T-helper 1 cell treated with Interleukin-12 subunit alpha and Interleukin-12 subunit beta and Interleukin-4 antibody, amounts not matched to agents 30 μg/mL and 1 μg/mL, for 36 hours (primary cell): ENCODE results near the gene PRKN.

Experiments
- H3K27ac Mint-ChIP-seq: one replicate; pipeline ENCODE4 v1.8.0; 2021; ENCODE audit warnings: mild to moderate bottlenecking, mixed read lengths
- H3K27me3 Mint-ChIP-seq: one replicate; pipeline ENCODE4 v1.8.0; 2021; ENCODE audit warnings: low read depth, mixed read lengths
- H3K36me3 Mint-ChIP-seq: one replicate; pipeline ENCODE4 v1.8.0; 2021; ENCODE audit warnings: low read depth, mixed read lengths
- H3K4me1 Mint-ChIP-seq: one replicate; pipeline ENCODE4 v1.8.0; 2021; ENCODE audit warnings: low read depth, mixed read lengths
- H3K4me3 Mint-ChIP-seq: one replicate; pipeline ENCODE4 v1.8.0; 2021; ENCODE audit warnings: mild to moderate bottlenecking, moderate library complexity, mixed read lengths
- H3K9me3 Mint-ChIP-seq: one replicate; pipeline ENCODE4 v1.8.0; 2021; ENCODE audit warnings: mixed read lengths

Gene PRKN

GRCh38 chr6:162675503-162675902 lies 52.1 kb downstream of the PRKN start:
- no peak overlapping the region for H3K27ac Mint-ChIP-seq
- no peaks in the 10 kb centered on the region for H3K36me3 Mint-ChIP-seq
- no peaks in the 10 kb centered on the region for H3K27me3 Mint-ChIP-seq
- H3K4me3 Mint-ChIP-seq, result no peak overlapping the region
- no peaks in the 10 kb centered on the region for H3K9me3 Mint-ChIP-seq
- H3K4me1 Mint-ChIP-seq, result no peaks in the 10 kb centered on the region

DNA sequence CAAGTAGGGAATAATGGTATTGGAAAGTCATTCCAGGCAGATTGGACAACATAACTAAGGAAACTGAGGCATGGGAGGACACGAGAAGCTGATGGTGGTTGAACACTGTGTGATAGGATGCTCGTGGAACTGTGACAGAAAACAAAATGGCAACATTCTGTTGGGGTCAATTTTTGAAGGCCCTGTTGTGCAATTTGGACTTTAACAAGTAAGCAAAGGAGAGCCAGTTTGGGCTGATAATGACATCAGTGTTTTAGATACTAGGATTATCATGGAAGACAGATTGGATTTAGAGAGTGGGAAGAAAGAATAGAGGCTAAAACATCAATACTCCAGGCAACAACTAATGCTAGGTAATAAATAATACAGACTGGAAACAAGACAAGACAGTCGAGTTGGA lies 53.1 kb downstream of the PRKN start:
- Mint-ChIP-seq H3K27ac (no peak overlapping the region), H3K27me3 (no peaks in the 10 kb centered on the region), H3K4me3 (no peak overlapping the region), H3K4me1 (no peaks in the 10 kb centered on the region), H3K9me3 (no peaks in the 10 kb centered on the region), H3K36me3 (no peaks in the 10 kb centered on the region)

DNA sequence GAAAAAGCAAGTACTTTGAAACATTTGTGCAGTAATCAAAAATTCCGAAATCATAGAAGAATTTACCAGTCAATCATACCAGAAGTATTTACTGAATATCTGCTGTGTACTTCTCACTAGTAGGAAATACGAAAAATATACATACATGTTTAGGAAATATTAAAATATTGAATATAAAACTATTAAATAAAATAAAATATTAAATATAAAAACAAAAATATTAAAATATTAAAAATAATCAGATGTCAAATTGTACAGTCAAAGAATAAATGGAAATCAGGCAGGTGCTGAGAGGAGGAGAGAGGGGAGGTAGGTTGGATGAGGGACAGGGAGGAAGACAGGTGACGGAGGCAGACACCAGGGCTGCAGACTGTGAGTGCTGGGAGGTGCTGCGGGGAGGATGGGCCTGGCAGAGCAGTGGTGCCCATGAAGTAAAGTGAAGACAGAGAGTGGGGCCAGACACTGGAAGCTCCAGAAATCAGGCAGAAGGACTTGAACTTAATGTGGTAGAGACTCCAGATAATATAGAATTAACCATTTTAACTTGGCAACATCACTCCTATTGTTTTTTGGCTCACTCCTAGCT lies 55.9 kb downstream of the PRKN start:
- Mint-ChIP-seq H3K27ac (no peak overlapping the region), H3K4me1 (no peaks in the 10 kb centered on the region), H3K27me3 (no peaks in the 10 kb centered on the region), H3K4me3 (no peak overlapping the region), H3K36me3 (no peaks in the 10 kb centered on the region), H3K9me3 (no peaks in the 10 kb centered on the region)

DNA sequence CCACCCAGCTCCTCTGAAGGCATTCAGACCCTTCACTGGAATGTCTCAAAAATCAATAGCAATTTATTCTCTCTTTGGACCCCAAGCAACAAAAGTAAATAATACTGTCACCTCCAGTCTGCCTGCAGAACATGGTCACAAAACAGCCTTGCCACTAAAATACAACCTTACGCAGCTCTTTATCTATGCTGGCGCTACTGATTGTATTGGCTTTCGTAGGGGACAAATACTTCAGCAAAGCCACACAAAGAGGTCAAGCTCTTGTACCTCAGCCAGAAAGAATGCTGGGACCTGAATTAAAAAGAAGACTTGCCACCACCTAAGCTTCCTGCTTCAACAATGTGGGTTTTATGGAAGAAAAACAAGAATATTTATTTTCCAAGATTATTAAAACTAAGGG lies 57.2 kb downstream of the PRKN start:
- Mint-ChIP-seq H3K27ac (no peak overlapping the region), H3K9me3 (no peaks in the 10 kb centered on the region), H3K27me3 (no peaks in the 10 kb centered on the region), H3K4me3 (no peak overlapping the region), H3K36me3 (no peaks in the 10 kb centered on the region), H3K4me1 (no peaks in the 10 kb centered on the region)

DNA sequence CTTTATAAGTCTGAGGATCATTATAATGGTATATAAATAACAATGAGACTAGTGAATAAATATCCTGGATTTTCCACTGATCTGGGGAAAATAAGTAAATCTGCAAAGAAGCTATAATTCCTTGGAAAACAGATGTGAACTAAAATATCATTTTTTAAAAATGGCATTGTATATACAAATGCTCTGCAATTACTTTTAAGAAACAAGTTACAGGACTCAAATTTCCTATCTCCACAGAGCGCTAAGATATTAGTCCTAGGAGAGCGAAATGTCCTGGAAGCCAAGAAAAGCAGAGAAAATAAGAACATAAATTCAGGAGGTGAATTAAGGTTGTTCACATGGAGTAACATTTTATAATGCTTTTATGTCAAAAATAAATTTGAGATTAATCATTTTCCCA lies 61.3 kb downstream of the PRKN start:
- Mint-ChIP-seq H3K27ac (no peak overlapping the region), H3K36me3 (no peaks in the 10 kb centered on the region), H3K4me3 (no peak overlapping the region), H3K4me1 (no peaks in the 10 kb centered on the region), H3K27me3 (no peaks in the 10 kb centered on the region), H3K9me3 (no peaks in the 10 kb centered on the region)

DNA sequence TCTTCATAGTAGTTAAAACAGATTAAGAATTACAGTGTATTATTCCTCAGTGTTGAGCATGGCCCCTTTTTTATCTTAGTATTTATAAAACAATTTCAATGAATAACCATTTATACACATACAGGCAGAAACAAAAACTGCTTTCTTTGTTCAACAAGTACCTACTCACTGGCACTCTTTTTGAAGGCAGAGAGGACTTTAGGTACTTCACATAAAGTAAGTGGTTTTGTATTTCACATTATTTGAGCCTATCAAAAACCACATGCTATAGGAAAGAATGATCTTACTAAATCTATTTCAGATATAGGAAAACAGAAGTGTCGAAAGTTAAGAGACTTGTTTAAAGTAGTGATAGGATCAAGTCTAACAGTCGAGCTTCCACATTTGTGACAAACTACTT lies 73.8 kb downstream of the PRKN start:
- no peak overlapping the region for H3K27ac Mint-ChIP-seq
- H3K4me3 Mint-ChIP-seq, result no peak overlapping the region
- no peaks in the 10 kb centered on the region for H3K9me3 Mint-ChIP-seq
- H3K4me1 Mint-ChIP-seq, result no peaks in the 10 kb centered on the region
- no peaks in the 10 kb centered on the region for H3K27me3 Mint-ChIP-seq
- H3K36me3 Mint-ChIP-seq, result no peaks in the 10 kb centered on the region

GRCh38 chr6:162651505-162651904 lies 76.1 kb downstream of the PRKN start:
- Mint-ChIP-seq H3K36me3 (no peaks in the 10 kb centered on the region), H3K27me3 (no peaks in the 10 kb centered on the region), H3K9me3 (no peaks in the 10 kb centered on the region), H3K4me3 (no peak overlapping the region), H3K4me1 (no peaks in the 10 kb centered on the region), H3K27ac (no peak overlapping the region)

GRCh38 chr6:162649271-162649670 lies 78.3 kb downstream of the PRKN start:
- no peaks in the 10 kb centered on the region for H3K4me1 Mint-ChIP-seq
- no peaks in the 10 kb centered on the region for H3K36me3 Mint-ChIP-seq
- no peaks in the 10 kb centered on the region for H3K9me3 Mint-ChIP-seq
- H3K4me3 Mint-ChIP-seq, result no peak overlapping the region
- no peaks in the 10 kb centered on the region for H3K27me3 Mint-ChIP-seq
- H3K27ac Mint-ChIP-seq, result no peak overlapping the region

- no peaks in the 10 kb centered on the region for H3K9me3 Mint-ChIP-seq
- no peaks in the 10 kb centered on the region for H3K27me3 Mint-ChIP-seq
Measured at GRCh38 chr6:162644153-162644552, 83.4 kb downstream of the PRKN start.

GRCh38 chr6:162640756-162641155 lies 86.8 kb downstream of the PRKN start:
- no peak overlapping the region for H3K27ac Mint-ChIP-seq
- no peaks in the 10 kb centered on the region for H3K36me3 Mint-ChIP-seq
- H3K4me1 Mint-ChIP-seq, result no peaks in the 10 kb centered on the region
- H3K9me3 Mint-ChIP-seq, result no peaks in the 10 kb centered on the region
- H3K4me3 Mint-ChIP-seq, result no peak overlapping the region
- H3K27me3 Mint-ChIP-seq, result no peaks in the 10 kb centered on the region

More at GRCh38 chr6:162644153-162644552, 83.4 kb downstream of the PRKN start:
- no peaks in the 10 kb centered on the region for H3K36me3 Mint-ChIP-seq
- H3K4me3 Mint-ChIP-seq, result no peak overlapping the region
- no peak overlapping the region for H3K27ac Mint-ChIP-seq
- H3K4me1 Mint-ChIP-seq, result no peaks in the 10 kb centered on the region

GRCh38 chr6:162639951-162640350 lies 87.6 kb downstream of the PRKN start:
- Mint-ChIP-seq H3K27ac (no peak overlapping the region), H3K4me1 (no peaks in the 10 kb centered on the region), H3K9me3 (no peaks in the 10 kb centered on the region), H3K36me3 (no peaks in the 10 kb centered on the region), H3K4me3 (no peak overlapping the region), H3K27me3 (no peaks in the 10 kb centered on the region)

DNA sequence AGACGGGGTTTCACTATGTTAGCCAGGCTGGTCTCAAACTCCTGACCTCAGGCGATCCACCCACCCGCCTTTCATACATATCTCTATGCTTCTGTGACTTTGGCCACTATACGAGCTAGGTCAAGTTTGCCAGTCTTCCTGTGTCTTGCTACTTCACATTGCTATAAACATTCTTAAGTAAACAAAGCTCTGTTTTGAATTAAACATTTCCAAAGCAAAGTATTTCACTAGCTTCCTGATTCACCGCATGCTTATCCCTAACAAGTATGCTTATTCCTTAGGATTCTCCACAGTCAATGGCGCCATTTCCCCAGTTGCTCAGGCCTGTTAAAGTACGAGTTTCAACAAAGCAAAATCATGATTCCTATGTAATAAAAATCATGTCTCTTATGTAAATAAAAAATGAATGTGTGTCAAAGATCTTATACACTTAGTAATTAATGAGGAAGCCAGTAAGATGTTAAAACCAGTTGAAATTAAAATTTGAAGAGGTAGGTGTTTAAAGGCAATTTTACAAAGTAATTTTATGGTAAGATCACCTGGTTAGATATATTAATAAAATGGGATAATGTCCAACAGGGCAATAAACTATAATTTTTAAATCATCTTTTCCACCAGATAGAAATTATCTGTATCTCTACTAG lies 88.5 kb downstream of the PRKN start:
- H3K9me3 Mint-ChIP-seq, result no peaks in the 10 kb centered on the region
- H3K4me3 Mint-ChIP-seq, result no peak overlapping the region
- H3K4me1 Mint-ChIP-seq, result no peaks in the 10 kb centered on the region
- no peaks in the 10 kb centered on the region for H3K27me3 Mint-ChIP-seq
- H3K36me3 Mint-ChIP-seq, result no peaks in the 10 kb centered on the region
- no peak overlapping the region for H3K27ac Mint-ChIP-seq

GRCh38 chr6:162637317-162637716 lies 90.2 kb downstream of the PRKN start:
- H3K27me3 Mint-ChIP-seq, result no peaks in the 10 kb centered on the region
- no peak overlapping the region for H3K4me3 Mint-ChIP-seq
- H3K4me1 Mint-ChIP-seq, result no peaks in the 10 kb centered on the region
- no peaks in the 10 kb centered on the region for H3K36me3 Mint-ChIP-seq
- H3K9me3 Mint-ChIP-seq, result no peaks in the 10 kb centered on the region
- H3K27ac Mint-ChIP-seq, result no peak overlapping the region

DNA sequence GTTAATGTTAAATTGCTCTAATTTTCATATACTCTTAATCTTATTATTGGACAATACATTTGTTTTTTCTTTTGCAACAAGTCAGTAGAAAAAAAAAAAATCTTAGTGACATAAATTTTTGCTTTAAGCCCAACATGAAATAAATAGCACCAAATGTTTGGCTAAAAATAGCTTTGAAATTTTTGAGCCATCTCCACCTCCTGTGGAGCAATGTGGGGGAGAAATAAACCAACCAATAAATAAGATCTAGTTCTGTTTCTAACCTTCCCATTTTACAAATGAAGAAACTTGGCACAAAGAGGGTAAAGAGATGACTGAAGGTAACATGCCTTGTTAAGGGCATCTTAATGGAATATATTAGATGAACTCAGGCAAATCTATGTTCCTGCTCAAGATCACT lies 91.4 kb downstream of the PRKN start:
- Mint-ChIP-seq H3K4me1 (no peaks in the 10 kb centered on the region), H3K27me3 (no peaks in the 10 kb centered on the region), H3K9me3 (no peaks in the 10 kb centered on the region), H3K36me3 (no peaks in the 10 kb centered on the region), H3K27ac (no peak overlapping the region), H3K4me3 (no peak overlapping the region)

DNA sequence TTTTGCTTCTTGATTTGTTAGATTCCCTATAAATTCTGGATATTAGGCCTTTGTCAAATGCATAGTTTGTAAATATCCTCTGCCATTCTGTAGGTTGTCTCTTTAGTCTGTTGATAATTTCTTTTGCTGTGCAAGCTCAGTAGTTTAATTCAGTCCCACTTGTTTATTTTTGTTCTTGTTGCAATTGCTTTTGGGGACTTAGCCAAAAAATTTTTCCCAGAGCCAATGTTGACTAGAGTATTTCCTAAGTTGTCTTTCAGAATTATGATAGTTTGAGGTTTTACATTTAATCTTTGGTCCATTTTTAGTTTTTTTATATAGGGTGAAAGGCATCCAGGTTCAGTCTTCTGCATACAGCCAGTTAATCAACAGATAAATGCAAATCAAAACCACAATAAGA lies 96.0 kb downstream of the PRKN start:
- no peaks in the 10 kb centered on the region for H3K36me3 Mint-ChIP-seq
- H3K27me3 Mint-ChIP-seq, result no peaks in the 10 kb centered on the region
- no peaks in the 10 kb centered on the region for H3K4me1 Mint-ChIP-seq
- no peaks in the 10 kb centered on the region for H3K9me3 Mint-ChIP-seq
- no peak overlapping the region for H3K4me3 Mint-ChIP-seq
- H3K27ac Mint-ChIP-seq, result no peak overlapping the region

GRCh38 chr6:162630069-162630468 lies 97.5 kb downstream of the PRKN start:
- H3K27ac Mint-ChIP-seq, result no peak overlapping the region

More at GRCh38 chr6:162630069-162630468, 97.5 kb downstream of the PRKN start:
- no peaks in the 10 kb centered on the region for H3K9me3 Mint-ChIP-seq
- H3K4me1 Mint-ChIP-seq, result no peaks in the 10 kb centered on the region
- H3K27me3 Mint-ChIP-seq, result no peaks in the 10 kb centered on the region
- no peaks in the 10 kb centered on the region for H3K36me3 Mint-ChIP-seq
- no peak overlapping the region for H3K4me3 Mint-ChIP-seq
